ENCODE results near the gene FBXL16.

- TF ChIP-seq CTCF (conservative IDR thresholded peaks at IDR 0.05 in 1 of 2, IDR thresholded peaks at IDR 0.05 in 1 of 2; ENCODE audit: low read depth in 1 of 2, low read length in 2 of 2) (no peak), EZH2 (IDR thresholded peaks at IDR 0.05; ENCODE audit: low read length, missing control alignments) (no peak)
Measured at GRCh38 chr16:717450-718245, 12.0 kb upstream of the FBXL16 start.
